Small intestine (tissue), 7 donors: ENCODE measurements around the gene TNN. TPM values are rescaled to one million over a fixed set of nuclear protein-coding genes. Genes with fewer than 3 reads are reported as not detected.

ENCODE experiments used
- DNase-seq, 2 donors: peaks; one replicate each; pipeline versions ENCODE4 v3.0.0 to v3.0.0-alpha.2; 2013
- FAIRE-seq: peaks from 2 replicates; lab custom pipeline; 2012; peaks lifted over from hg19 to GRCh38; lab: Jason Lieb, UNC
- H3K27ac ChIP-seq, 3 donors: one replicate each; pipeline ENCODE4 v1.5.1; 2013; ENCODE audit warnings: low read length in 2 of 3, mild to moderate bottlenecking in 2 of 3, control low read depth in 1 of 3, inconsistent platforms in 1 of 3, low read depth in 1 of 3, moderate library complexity in 1 of 3
- H3K27me3 ChIP-seq, 3 donors: one replicate each; pipeline ENCODE4 v1.6.1; 2013; ENCODE audit warnings: low read length in 3 of 3, inconsistent platforms in 1 of 3; ENCODE audit not compliant: control insufficient read depth in 3 of 3, insufficient read depth in 3 of 3
- H3K36me3 ChIP-seq, 3 donors: one replicate each; pipeline ENCODE4 v1.6.1; 2013; ENCODE audit warnings: low read length in 3 of 3, inconsistent platforms in 1 of 3, low read depth in 1 of 3, mild to moderate bottlenecking in 1 of 3, moderate library complexity in 1 of 3; ENCODE audit not compliant: control insufficient read depth in 3 of 3, insufficient read depth in 2 of 3
- H3K4me1 ChIP-seq, 3 donors: one replicate each; pipeline ENCODE4 v1.6.1; 2013; ENCODE audit warnings: low read length in 2 of 3, inconsistent platforms in 1 of 3, low read depth in 1 of 3, mild to moderate bottlenecking in 1 of 3, moderate library complexity in 1 of 3; ENCODE audit not compliant: control insufficient read depth in 3 of 3, insufficient read depth in 2 of 3
- H3K4me3 ChIP-seq, 3 donors: one replicate each; pipeline ENCODE4 v1.5.1; 2013; ENCODE audit warnings: low read length in 3 of 3, control low read depth in 1 of 3, inconsistent platforms in 1 of 3, low read depth in 1 of 3, mild to moderate bottlenecking in 1 of 3, moderate library complexity in 1 of 3
- H3K9me3 ChIP-seq, 2 donors: one replicate each; pipeline ENCODE4 v1.6.1; 2013; ENCODE audit warnings: low read depth in 1 of 2, low read length in 1 of 2; ENCODE audit not compliant: control insufficient read depth in 2 of 2, insufficient read depth in 1 of 2
- WGBS, 3 donors: extraction: QIAGEN DNeasy Blood & Tissue Kit; methylation state at CpG; one replicate each; pipeline ENCODE4 v1.1.7; 2013; 5-methylcytosine and 5-hydroxymethylcytosine counted together
- polyA plus RNA-seq, 4 donors: library from polyadenylated mRNA; stranded (reverse) in 3 of 4; unstranded in 1 of 4; fragments of 200-250 nt in 3 of 4; fragments of 120-200 nt in 1 of 4; gene quantifications; one replicate each; pipeline versions ENCODE4 v1.2.1 to v1.2.3, GENCODE V29; 2013
- donor health status: healthy with polysubstance abuse.
- donor health status: control.
- donor health status: control.
- donor health status: Bipolar disorder and iron deficiency.
- donor health status: healthy.

TNN gene
- polyA plus RNA-seq, 4 donors, result 0.01 to 0.28 TPM; not detected in 2

GRCh38 chr1:175179837-175180590 is 112.4 kb downstream of the TNN start:
- Histone ChIP-seq H3K9me3 (no peaks in the 10 kb centered on the region), H3K27me3 (no peaks in the 10 kb centered on the region), H3K27ac (no peak overlapping the region), H3K36me3 (peaks cover 2 to 29% (median 3%) of the 10 kb centered on the region in 3 donors), H3K4me3 (no peak overlapping the region), H3K4me1 (peaks cover 0 to 2% (median 0%) of the 10 kb centered on the region in 3 donors)
- no peak for DNase-seq
- 88 to 98% (median 97%) methylated on average over 2 of the region's 2 CpGs for WGBS, 3 donors
- FAIRE-seq, result no peak

- no peak for FAIRE-seq
- no peak for DNase-seq
- Histone ChIP-seq H3K36me3 (peaks cover 0 to 24% (median 3%) of the 10 kb centered on the region in 3 donors), H3K4me3 (no peak overlapping the region), H3K4me1 (peaks cover 0 to 10% (median 0%) of the 10 kb centered on the region in 3 donors), H3K9me3 (no peaks in the 10 kb centered on the region), H3K27ac (no peak overlapping the region), H3K27me3 (no peaks in the 10 kb centered on the region)
- 79 to 91% (median 84%) methylated on average over 4 of the region's 4 CpGs for WGBS, 3 donors
Measured at GRCh38 chr1:175182201-175182746, 114.6 kb downstream of the TNN start.

GRCh38 chr1:175183586-175183985 is 116.0 kb downstream of the TNN start:
- H3K4me1 ChIP-seq, result peaks cover 0 to 11% (median 0%) of the 10 kb centered on the region in 3 donors
- H3K36me3 ChIP-seq, result peaks cover 0 to 24% (median 3%) of the 10 kb centered on the region in 3 donors
- DNase-seq (no peak), FAIRE-seq (no peak)
- no peak overlapping the region for H3K27ac ChIP-seq
- 95 to 96% (median 96%) methylated on average over 5 of the region's 5 CpGs for WGBS, 3 donors
- no peaks in the 10 kb centered on the region for H3K27me3 ChIP-seq
- H3K4me3 ChIP-seq, result no peak overlapping the region
- no peaks in the 10 kb centered on the region for H3K9me3 ChIP-seq

- DNase-seq, result no peak
- H3K4me1 ChIP-seq, result peaks cover 2 to 28% (median 2%) of the 10 kb centered on the region in 3 donors
- no peaks in the 10 kb centered on the region for H3K9me3 ChIP-seq
- H3K4me3 ChIP-seq, result no peak overlapping the region
- H3K27me3 ChIP-seq, result no peaks in the 10 kb centered on the region
- H3K27ac ChIP-seq, result no peak overlapping the region
- no peak for FAIRE-seq
- H3K36me3 ChIP-seq, result peaks cover 0 to 20% (median 3%) of the 10 kb centered on the region in 3 donors
- 86 to 97% (median 93%) methylated on average over 1 of the region's 1 CpG for WGBS, 3 donors
Measured at GRCh38 chr1:175185903-175186302, 118.3 kb downstream of the TNN start.

- no peaks in the 10 kb centered on the region for H3K9me3 ChIP-seq
- FAIRE-seq (no peak), DNase-seq (no peak)
- peaks cover 0 to 19% (median 3%) of the 10 kb centered on the region in 3 donors for H3K36me3 ChIP-seq
- WGBS, 3 donors, result 77 to 91% (median 90%) methylated on average over 2 of the region's 2 CpGs
- no peaks in the 10 kb centered on the region for H3K27me3 ChIP-seq
- no peak overlapping the region for H3K27ac ChIP-seq
- no peak overlapping the region for H3K4me3 ChIP-seq
- peaks cover 3 to 33% (median 4%) of the 10 kb centered on the region in 3 donors for H3K4me1 ChIP-seq
Measured at GRCh38 chr1:175186433-175187160, 119.0 kb downstream of the TNN start.

- Histone ChIP-seq H3K4me3 (no peak overlapping the region), H3K36me3 (peaks cover 0 to 8% (median 1%) of the 10 kb centered on the region in 3 donors), H3K4me1 (peaks cover 3 to 33% (median 11%) of the 10 kb centered on the region in 3 donors), H3K27me3 (no peaks in the 10 kb centered on the region), H3K27ac (peak overlapping the region in 1 of 3 donors; percentile 72), H3K9me3 (no peaks in the 10 kb centered on the region)
- FAIRE-seq, result no peak
- peak in 1 of 2 donors; percentile 53 for DNase-seq
- 28 to 39% (median 30%) methylated on average over 2 of the region's 2 CpGs for WGBS, 3 donors
Measured at GRCh38 chr1:175188936-175189335, 121.3 kb downstream of the TNN start.

GRCh38 chr1:175191659-175192058 is 124.0 kb downstream of the TNN start:
- H3K27me3 ChIP-seq, result no peaks in the 10 kb centered on the region
- peak overlapping the region; percentile 83 to 92 (median 87) for H3K27ac ChIP-seq
- DNase-seq (peak in 1 of 2 donors; percentile 64), FAIRE-seq (no peak)
- H3K36me3 ChIP-seq, result peaks cover 0 to 6% (median 0%) of the 10 kb centered on the region in 3 donors
- H3K9me3 ChIP-seq, result no peaks in the 10 kb centered on the region
- 0 to 3% (median 0%) methylated on average over 7 of the region's 7 CpGs for WGBS, 3 donors
- H3K4me1 ChIP-seq, result peaks cover 3 to 29% (median 11%) of the 10 kb centered on the region in 3 donors
- peak overlapping the region; percentile 43 to 80 (median 77) for H3K4me3 ChIP-seq

GRCh38 chr1:175192111-175192629 is 124.5 kb downstream of the TNN start:
- Histone ChIP-seq H3K4me1 (peaks cover 3 to 26% (median 11%) of the 10 kb centered on the region in 3 donors), H3K4me3 (peak overlapping the region; percentile 43 to 80 (median 77)), H3K27me3 (no peaks in the 10 kb centered on the region), H3K9me3 (no peaks in the 10 kb centered on the region), H3K27ac (peak overlapping the region; percentile 83 to 92 (median 87)), H3K36me3 (peaks cover 0 to 4% (median 0%) of the 10 kb centered on the region in 3 donors)
- WGBS, 3 donors, result 1% methylated on average over 17 of the region's 17 CpGs
- DNase-seq (peak; percentile 73 to 80), FAIRE-seq (no peak)
